Measurements from ENCODE around the gene GPC5.
"Not testable (repeated sequence)": the region's sequence is repeated elsewhere in the genome, so short reads cannot be mapped to it uniquely, and the experiment has no call there.

GPC5 gene

DNA sequence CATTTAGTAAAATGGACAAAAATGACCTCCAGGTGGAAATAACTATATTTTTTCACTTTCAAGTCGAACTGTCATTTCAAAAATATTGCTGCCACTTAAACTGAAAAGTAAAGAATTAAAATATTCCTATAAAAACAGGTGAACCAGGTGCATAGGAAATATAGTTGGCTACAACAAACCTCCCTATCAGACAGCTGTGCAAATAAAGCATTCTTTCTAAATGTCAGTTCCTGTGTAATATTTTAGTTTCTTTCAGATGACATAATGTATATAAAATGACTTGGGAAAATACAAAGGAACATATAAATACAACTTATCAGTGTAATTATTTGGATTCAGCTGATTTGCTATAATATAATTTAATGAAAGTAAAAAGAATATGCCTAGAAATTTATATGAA, 1424.6 kb downstream of the GPC5 start:
- no peak for DNase-seq

DNA sequence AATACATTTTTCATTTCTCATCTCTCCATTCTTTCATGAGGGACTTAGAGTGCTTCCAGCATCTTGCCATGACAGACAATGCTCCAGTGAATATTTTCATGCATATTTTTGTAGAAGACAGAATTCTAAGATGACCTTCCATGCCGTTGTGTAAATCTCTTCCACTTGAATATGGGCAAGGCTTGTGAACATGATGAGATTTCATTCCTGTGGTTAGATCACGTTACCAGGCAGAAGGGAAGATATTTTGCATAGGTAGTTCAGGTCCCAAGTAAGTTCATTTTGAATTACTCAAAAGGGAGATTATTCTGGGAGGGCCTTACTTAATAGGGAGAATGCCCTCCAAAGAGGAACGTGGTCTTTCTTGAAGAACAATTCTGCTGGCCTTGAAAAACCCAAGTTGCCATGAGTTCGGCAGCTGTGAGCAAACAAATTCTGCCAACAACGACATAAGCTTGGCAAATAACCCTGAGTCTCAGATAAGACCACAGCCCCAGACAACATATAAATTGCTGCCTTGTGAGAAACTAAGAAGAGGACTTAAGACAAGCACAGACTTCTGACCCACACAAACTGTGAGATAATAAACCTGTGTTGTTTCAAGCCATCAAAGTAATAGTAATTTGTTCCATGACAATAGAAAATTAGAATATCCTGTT, 1427.6 kb downstream of the GPC5 start:
- no peak for DNase-seq

DNA sequence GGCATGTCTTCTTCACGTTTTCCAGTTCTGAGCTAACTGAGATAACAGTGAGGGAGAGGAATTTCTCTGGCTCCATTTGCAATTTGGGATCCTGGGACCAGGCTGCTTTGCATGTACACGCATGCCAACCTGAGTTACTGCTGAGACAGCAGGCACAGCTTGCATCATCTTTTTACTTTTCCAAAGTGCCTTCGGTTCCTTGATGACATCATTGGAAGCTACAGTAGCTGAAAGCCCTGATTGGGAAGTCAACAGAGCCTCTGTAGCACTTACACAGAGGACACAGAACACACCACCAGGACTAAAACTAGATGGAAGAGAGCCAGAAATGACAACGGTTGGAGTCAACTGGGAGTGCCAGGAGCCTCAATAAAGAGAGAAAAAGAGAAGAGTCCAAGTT, 1429.1 kb downstream of the GPC5 start:
- no peak for DNase-seq

DNA sequence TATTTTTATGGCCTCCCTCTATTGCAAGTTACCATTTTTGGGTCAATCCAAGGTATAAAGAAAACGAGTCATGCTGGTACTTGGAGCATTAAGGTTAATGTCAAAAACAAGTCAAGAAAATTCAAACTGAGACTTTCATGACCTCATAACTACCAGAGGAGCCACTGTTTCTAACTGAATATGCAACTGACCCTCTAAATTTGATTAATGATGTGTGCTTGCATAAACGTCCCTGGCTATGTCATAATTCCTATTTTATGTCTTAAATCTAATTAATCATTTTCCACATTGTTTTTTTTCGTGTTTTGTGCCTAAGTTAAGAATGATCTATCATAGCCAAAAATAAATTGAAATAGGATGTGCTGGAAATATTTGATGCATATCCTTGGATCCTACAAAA, 1431.5 kb downstream of the GPC5 start:
- DNase-seq, result no peak

DNA sequence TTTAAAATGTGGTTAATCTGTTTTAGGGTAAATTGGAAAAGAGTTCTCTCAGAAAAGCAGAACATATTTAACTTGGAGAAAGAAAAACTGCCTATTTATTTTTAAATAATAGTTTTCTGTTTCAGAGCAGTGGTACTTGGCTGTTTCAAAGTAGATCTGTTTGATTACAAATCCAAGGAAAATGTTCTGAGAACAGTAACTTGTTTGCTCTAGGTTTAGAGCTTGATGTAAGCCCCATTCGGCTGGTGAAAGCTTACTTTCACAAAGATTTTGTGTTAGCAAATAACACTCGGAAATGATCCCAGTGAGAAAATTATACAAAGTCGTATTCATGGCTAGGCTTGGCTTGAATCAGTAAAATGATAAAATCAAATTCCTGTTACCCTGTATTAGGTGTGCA, 1432.4 kb downstream of the GPC5 start:
- DNase-seq, result no peak

DNA sequence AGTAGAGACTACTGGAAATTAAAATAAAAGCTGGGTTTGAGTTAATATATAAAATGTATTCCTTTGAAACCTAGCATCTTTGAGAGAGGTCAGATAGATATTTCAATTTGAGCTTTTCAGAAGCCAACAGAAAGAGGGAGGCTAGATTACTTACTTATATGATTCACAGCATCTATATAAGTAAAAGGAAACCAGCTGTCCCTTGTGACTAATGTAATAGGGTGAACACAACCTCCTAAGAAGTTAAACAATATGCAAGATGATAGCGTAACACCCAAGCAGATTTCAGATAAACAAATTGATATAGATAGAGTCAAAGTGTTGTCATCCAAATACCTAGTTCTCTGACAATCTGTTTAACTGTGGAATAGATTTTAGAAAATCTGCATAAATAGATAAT, 1434.7 kb downstream of the GPC5 start:
- no peak for DNase-seq

DNA sequence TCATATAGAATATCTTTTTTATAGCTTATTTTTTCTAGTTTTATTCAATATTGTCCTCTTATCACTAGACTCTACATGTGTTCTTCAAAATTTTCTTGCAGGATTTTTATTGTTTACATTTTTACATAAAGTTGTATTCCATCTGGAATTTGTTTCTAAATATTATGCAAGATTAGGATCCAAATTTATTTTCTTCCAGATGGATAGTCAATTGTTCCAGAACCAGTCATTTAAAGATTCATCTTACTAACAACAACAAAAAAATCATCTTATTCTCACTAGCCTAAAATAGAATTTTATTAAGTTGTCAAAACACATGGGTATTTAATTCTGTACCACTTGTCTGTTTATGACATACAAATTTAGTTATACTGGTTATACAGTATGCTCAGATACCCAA, 1437.8 kb downstream of the GPC5 start:
- DNase-seq, result no peak

DNA sequence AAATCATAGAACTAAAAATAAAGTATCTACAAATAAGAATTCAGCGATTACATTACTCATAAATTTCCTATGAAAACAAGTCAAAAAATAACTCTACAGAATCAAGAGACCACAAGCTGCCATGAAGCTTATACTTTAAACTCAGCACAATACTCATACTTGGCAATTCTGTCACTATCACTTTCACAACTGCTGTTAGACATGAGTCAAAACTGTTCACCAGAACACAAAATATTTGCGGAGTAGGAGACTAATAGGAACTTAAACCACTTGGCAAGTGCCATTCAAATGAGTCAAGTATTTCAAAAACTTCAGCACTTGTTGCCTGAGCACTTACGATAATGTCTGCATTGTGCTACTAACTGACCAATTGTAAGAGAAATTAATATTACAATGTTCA, 1440.4 kb downstream of the GPC5 start:
- DNase-seq, result no peak

DNA sequence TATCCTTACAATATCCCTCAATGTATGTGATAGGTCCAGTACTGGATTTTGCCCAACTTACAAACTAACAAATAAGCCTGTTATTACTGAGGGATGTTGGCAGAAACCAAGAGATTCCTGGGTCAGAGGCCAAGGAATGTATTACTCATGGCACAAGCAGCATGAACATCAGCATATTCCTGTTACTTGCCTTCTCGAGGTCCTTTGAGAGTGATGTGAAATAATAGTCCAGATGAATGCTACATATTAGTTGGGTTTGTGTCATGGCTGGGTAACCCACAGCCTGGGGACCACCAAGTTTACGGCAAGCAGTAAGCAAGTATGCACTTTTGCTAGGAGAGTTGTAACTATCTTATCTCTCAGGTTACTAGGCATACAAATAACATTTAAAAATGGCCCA, 1443.7 kb downstream of the GPC5 start:
- no peak for DNase-seq

DNA sequence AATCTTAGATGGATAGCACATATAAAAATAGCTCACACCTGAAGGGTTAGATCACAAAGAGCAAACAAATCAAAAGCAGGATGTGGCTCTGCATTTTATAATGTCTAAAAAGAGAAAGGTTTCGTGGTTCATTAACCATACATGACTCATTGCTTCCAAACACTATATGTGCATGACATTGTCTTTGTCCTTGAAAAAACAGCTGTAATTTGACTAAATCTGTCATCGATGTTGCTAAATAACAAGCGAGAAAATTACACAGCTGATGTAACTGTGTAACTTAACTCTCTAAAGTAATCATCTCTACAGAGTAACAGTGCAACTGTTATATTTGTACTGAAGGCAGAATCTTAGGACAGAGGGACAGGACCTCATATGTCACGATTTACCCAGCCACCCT, 1445.1 kb downstream of the GPC5 start:
- no peak for DNase-seq

DNA sequence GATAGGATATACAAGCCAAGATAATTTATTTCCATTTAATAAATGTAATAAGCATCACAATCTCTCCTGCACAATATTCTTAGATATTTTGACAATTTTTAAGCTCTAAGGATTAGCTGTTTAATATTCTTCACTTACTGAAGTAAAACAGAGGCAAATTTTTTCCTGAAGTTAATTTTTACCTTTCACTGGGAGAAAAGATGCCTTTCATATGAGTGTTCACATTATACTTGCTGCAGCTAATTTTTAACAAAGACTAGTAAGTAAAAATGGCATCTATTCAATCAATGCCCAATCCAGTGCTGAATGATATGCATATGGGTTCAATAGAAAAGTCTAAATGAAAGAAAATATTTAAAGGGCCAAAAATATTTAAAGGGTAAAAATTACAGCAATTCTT, 1451.0 kb downstream of the GPC5 start:
- DNase-seq, result no peak

DNA sequence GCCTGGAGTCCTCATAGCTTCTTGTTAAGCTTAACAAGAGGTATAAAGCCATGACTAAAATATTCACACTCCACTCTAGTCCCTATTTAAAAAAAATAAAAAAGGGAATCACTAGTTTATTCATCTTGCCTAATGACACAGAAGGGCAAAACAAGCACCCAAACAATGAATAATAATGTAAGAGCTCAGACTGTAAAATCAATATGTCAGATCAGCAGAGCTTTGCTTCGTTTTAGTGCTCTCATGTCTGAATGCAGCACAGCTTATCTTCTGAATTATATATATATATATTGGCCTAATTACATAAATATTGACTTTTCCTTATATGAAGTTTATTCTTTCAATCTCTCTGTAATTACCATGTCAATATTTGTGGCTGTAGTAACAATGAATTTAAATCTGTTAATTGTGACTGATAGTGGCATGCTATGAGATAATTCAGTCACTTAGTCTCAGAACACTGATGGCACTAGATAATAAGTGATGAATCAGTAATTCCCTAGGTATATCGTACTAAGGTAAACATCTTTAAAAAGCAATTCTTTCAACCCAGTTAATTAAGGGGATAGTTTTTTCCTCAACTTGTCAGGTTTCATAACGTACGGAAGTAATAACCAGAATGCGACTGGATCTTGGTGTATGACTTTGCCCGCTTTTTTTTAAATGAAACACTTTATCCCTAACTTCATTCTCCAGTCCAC, 1466.3 kb downstream of the GPC5 start:
- no peak for DNase-seq

DNA sequence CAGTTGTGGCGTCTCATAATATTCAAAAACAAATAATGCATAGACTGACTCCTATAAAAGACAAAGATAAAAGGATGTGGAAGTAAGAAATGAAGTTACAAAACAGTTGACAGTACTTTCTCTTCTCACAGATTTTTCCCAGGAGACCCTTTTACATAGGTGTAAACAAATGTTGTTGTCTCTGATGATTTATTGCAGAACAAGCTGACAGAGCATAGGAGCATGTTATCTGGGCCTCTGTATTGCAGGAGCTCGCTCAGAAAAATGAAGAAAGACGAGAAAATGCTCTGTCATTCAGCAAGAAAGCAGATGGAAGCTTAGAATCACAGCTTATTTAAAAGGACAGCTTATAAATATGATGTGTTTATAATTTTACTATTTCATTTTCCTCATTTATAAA, 1474.6 kb downstream of the GPC5 start:
- no peak for DNase-seq

DNA sequence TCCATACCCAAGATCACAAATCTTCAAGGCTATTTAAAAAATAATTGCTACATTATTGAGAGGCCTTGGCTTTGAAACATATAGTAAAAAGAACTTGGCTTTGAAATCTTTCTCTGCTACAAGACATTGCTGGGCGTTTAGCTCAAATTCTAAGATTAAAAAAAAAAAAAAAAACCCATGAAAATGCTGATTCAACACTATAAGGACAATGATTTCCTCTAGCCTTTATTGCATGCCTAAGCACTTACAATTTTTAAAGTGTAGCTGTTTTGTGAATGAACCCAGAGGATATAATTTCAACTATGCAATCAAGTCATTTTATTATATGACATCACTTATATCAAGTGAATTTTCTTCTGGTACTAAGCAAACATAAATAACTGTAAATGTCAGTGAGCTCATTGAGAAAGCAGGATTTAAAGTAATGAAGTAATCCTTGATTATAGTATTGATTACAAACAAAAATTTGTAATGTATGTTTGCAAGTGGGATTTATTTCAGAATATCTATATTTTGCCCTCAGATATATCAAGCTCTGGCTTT, 1488.2 kb downstream of the GPC5 start:
- DNase-seq, result no peak

DNA sequence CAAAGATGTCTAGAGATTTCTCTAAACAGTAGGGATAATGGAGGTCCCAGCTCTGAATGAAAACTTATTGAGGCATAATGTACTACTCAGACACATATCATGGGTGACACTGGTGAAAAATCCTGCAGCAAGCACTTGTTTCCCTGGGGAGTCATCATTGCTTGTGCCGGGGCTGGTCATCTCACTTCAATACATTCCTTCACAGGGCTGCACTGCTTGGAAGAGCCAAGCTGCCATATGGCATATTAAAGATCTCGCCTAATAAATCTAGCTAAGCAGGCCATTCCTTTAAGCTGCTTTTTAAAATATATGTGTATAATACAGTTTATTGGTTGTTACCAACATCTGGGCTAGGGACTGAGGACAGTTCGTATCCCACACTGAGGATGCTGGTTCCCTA, 1496.0 kb downstream of the GPC5 start:
- no peak for DNase-seq

DNA sequence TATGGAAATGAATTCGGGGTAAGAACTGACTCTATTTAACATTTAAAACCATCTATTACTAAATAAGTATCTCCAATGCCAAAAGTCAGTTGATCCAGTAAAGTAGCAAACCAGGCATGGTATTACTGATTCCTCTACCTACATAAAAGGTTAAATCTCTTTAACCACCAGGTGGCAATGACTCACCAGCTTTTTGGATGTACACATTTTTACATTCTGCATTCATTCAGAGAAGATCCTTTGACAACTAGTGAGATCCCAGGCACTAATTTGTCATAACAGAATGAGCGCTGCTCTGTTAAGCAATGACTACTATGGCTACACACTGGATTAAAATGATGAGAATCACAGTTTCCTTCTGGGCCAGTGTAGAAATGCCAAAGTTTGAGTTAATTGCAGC, 1498.4 kb downstream of the GPC5 start:
- DNase-seq, result no peak

DNA sequence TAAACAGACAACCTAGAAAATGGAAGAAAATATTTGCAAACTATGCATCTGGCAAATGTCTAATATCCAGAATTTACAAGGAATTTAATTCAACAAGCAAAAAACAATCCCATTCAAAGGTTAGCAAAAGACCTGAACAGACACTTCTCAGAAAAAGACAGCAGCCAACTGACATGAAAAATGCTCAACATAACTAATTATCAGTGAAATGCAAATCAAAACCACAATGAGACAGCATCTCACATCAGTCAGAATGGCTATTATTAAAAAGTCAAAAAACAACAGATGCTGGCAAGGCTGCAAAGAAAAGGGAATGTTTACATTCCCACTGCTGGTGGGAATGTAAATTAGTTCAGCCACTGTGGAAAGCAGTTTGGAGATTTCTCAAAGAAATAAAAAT, 1500.5 kb downstream of the GPC5 start:
- DNase-seq, result not testable (repeated sequence)

DNA sequence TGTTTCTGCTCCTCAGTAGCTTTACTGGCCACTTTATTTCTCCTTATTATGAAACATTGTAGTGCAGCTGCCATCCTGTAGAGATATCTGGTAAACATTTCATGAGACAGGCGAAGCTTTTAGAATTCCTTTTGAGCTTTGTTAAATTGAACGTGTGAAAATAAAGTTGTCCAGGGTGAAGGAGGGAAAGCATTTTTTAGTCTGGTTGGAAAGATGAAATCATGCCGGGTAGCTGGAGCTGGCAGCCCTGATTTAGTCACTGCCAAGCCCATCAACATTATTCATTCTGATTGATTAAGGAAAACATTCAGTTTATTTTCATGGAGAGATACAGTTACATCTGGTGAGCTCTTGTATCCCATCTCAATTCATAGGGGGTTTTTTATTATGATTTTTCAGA, 1502.0 kb downstream of the GPC5 start:
- DNase-seq, result no peak

DNA sequence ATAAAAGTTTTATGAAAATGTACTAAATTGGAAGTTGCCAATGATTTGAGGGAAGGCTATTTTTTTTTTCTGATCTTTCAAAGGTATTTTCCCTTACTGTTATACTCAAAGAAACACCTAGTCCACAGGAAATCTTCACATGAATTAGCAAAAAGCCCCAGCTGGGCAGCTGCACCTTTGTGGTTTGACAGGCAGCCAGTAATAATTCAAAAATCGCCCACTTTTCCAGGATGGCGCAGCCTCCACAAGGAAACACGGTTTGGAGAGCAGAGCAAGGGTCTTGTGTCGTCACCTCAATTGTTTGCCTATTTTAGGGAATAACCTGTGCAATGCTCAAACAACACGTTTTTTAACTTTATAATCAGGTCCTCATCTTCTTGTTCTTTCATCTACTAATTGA, 1503.3 kb downstream of the GPC5 start:
- no peak for DNase-seq

DNA sequence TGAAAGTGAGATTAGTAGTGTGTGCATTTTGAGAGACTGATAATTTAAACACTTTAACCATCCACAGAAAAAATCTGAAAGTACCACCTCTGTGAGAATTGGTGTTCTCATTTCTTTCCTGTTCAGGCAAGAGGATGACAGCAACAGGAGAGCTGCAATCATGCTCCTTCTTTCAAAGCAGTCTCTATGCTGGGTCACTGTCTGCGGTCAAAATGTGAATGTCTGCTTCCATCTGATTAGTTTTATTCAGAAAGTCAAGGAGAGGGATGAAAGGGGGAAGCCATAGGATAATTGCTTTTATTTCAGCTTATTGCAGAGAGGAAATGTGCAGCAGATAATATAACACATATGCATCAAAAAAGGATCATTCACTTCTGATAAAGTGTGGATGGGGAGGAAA, 1514.2 kb downstream of the GPC5 start:
- DNase-seq, result no peak

DNA sequence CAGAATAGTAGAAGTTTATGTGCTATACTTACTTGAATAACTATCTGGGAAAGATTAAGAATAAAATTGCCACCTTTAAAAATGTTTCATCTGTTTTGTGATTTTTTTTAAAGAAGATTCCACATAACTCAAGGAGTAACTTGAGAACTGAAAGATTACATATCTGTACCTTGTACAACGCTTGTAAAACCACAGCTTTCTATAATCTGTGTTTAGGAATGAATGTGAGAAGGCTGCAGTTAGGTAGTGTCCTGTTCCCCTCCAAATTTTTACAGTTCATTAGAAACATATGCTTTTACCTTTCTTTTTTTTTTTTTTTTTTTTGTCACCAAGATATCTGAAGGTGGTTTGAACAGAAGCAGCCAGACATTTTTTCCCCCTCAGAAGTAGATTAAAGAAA, 1515.4 kb downstream of the GPC5 start:
- DNase-seq, result no peak
